Measurements from ENCODE around the gene PON1.

Gene PON1

DNA sequence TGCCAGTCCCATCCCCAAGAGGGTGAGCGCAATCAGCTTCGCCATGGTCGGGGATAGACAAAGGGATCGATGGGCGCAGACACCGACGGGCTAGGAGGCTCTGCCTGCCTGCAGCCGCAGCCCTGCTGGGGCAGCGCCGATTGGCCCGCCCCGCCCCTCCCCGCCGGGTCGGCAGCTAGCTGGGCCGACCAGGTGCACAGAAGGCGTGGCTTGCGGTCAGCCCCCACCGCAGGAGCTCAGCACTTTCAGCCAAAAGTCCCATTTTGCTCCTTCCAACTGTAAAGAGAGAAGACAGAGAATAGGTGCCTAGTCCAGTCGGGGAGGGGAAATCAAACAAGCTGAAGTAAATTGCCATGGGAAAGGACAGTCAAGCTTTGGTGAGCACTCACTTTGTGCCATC, at the start of gene PON1:
Gene PON1 (minus strand): TSS at position 102 of the 400 bp plus-strand sequence. CDS start 57 bp downstream, at position 45.
- no peak for DNase-seq

- no peak for DNase-seq
These were observed 49.0 kb upstream of the PON1 start for GRCh38 chr7:95373323-95373722.

GRCh38 chr7:95368235-95368634, 43.9 kb upstream of the PON1 start:
- DNase-seq: no peak

DNA sequence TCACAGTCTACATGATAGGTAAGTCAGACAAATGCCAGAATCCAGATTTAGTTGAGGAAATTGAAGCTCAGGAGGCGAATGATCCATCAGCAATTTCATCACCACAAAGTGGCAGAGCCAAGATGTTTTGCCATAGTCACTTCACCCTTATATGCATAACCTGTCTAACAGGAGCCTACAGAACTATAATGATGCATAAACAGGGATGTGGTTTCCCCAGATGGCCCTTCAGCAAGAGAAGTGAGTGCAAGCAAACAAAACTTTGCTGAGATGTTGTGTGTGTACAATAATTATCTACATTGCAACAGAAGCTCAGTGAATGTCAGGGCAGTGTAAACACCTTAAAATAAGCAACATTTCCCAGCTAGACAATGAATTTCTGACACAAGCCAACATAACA, 43.3 kb upstream of the PON1 start:
- DNase-seq: no peak

GRCh38 chr7:95365151-95365550, 40.8 kb upstream of the PON1 start:
- no peak for DNase-seq

DNA sequence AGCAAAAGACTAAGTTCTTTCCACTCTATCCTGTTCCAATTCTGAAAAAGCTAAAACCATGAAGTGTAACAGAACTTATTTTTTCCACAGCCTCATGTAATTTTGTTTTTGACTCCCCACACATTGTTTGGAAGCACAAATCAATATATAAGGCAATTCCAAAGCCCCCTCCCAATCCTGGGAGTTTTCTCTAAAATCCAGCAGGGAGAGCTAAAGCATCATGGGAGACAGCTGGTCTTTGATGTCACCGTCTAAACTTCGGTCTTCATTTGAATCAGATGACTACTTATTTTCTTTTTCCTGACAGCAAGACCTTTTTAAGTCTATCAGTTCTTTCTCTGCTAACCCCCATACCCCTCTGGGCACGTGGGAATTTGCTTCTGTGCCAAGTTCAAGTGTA, 33.3 kb upstream of the PON1 start:
- DNase-seq: no peak

DNA sequence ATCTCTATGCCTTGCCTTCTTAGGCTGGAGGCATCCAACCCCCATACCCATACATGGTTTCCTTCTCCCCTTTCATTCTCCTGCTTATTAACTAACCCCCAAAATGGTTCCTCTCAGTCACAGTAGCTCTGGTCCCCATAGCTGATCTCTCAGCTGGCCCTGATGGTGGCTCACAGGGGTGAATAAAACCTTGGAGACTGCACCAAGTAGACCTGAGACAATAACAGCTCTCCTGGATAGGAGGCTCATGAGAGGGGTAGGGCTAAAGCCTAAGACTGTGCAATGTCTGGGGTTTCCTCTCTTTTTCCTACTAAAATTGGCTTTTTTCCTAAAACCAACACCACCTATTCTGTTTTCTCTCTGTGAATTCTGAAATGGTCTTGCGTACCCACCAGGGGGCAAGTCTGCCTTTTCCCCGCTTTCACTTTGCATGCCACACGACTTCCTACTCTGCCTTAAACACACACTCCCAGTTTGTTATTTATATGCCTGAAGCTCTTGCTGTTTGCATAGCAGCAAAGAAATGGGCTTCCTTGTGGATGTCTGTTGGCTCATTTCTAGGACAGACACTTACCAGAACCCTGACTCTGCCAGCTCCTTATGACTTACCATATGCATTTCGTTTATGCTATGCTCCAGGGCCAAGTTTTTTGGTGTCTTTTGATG, 18.4 kb upstream of the PON1 start:
- no peak for DNase-seq

DNA sequence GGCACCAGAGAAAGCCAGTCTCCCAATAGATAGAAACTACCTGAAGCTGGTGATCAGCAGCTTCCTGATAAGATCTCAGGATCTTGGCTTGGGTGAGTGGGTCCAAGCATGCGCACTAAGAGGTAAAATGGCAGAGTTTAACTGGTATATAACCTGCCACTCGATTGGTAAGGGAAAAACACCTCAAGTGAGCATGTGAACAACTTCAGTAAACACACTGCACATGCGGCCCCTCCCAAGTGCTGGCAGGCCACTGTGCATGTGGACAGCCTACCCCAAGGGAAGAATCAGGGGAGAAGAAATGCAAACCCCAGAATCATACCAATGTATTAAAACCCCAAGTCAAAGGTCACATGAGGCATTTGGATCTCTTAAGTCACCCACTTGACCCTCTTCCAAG, 17.7 kb upstream of the PON1 start:
- DNase-seq: no peak

- DNase-seq: no peak
These were observed 16.2 kb upstream of the PON1 start for GRCh38 chr7:95340491-95340890.

DNA sequence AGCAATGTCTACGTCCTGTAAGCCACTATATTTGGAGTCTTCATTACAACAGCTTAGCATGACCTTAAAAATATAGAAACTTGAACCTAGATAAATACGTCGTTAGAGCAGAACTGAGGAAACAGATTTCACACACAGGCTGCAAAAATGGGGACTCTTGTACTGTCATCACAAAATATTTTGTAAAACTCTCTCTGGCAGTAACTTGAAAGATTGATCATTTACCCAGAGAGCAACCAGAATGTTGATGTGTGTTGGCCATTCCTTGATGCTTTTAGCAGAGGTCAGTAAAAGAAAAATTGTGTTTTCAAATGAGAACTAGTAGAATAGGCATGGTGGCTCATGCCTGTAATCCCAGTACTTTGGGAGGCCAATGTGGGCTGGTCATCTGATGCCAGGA, 14.5 kb upstream of the PON1 start:
- no peak for DNase-seq

DNA sequence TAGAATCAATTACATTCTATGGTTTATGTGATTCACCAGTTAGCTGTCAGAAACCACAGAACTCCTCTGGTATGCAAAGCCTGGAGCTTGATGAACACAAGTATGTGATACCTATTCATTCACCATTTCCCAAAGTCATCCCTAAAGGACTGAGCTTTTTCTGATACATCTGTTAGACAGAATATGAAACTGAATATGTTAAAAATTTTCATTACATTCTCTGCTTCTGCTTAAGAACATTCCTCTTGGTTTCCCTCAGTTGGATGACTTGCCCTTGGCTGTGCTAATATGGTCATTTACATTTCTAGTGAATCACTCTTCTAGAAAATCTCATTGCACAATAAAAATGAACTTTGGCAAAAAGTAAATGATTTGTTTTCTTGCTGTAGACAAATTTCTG, 10.8 kb upstream of the PON1 start:
- no peak for DNase-seq

- DNase-seq: no peak
These were observed 10.1 kb upstream of the PON1 start for GRCh38 chr7:95334447-95334846.

DNA sequence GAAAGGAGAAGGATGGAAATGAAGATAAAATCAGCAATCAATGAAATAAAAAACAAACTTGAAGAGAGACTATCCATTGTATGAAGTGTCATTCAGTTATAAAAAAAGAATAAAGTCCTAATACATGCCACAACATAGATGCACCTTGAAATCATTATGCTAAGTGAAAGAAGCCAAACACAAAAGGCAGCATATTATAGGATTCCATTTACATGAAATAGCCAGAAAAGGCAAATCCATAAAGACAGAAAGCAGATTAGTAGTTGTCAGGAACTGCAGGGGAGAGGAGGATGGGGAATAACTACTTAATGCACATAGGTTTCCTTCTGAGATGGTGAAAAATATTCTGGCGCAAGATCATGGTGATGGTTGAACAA, 6.6 kb upstream of the PON1 start:
- no peak for DNase-seq

DNA sequence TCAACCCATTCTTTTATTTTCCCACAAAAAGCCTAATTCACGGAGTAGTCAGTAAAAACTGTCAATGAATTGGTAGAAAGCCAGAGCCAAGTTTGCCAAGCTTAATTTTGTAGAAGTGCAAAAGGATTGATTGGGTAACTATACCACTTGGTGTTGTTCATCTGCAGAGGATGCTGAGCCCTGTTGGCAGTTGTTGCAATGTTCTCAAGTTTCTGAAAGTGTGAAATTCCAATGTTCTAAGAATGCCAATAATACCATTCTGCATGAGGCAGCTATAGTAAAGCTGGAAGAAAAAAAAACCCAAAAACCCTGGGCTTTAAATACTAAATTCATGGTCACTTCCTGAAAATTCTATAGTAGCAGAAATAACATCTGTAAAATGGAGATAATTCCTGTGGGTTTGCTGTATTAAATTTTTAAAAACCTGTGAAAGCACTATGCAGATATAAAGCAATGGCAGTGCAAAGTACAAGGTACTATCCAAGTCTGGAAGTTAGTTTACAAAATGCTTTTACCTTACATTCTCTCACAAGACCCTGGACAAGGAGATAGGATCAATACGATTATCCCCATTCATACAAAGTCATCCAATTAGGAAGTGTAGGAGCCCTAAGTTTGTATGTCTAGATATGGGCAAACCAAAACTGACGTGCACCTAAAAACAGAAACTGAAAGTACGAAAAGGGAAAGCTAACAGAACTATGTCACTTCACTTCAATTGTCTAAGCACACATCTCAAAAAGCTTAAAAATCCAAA, 6.0 kb upstream of the PON1 start:
- DNase-seq: no peak

DNA sequence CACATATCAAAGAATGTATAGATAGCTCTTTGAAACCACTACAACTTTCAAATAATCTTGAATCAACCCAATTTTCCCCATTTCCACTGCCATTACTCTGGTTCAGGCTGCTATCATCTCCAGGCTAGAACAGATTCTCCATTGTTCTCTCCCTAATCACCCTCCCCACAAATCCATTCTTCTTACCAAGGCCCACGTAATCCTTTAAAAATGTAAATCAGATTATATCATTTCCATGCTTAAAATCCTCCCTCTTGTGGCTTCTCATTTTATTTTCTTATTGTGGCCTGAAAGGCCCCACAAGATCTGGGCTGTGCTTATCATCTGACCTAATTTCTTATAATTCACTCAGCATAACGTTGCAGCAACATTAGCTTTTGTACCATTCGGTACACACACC, 3.0 kb upstream of the PON1 start:
- no peak for DNase-seq

GRCh38 chr7:95323410-95324129, 762 bp downstream of the PON1 start:
- DNase-seq: no peak

- peak; percentile 47 for DNase-seq
These were observed 1.5 kb downstream of the PON1 start for GRCh38 chr7:95322854-95323253.

DNA sequence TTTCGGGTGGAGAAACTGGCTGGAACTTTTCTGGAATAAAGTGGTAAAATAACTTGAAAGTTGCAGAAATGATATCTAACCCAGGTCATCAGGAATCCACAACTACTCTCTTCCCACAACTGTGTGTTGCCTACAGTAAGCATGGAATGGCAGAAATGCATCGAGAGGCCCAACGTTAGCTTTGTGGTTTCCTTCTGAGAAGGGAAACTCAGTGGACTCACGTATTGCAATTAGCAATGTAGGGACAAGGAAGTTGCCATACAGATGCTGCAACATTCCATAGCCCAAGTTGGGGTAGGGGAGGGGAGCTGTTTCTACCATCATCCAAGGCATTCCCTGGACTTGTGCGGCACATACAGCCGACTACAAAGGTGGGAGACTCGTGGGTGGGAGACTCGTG, 1.9 kb downstream of the PON1 start:
- no peak for DNase-seq

GRCh38 chr7:95321720-95322119, 2.6 kb downstream of the PON1 start:
- no peak for DNase-seq

- DNase-seq: no peak
These were observed 3.7 kb downstream of the PON1 start for GRCh38 chr7:95320651-95321050.

DNA sequence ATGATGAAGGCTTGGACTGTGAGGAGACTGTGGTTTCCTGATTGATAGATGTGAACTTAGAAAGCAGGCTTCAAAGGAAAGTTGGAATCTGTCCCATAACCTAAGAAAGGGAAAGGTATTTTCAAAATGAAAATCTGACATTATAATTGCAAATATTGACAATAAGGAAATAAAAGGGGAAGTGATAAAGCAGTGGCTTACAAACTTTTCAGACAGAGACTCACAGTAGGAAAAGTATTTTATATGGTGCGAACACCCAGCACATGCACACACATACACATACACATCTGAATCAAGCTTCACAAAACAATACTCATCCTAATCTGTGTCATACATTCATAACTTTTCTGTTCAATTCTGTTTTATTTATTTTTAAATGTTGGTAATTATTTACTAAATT, 4.8 kb downstream of the PON1 start:
- no peak for DNase-seq

- DNase-seq: no peak
These were observed 5.7 kb downstream of the PON1 start for GRCh38 chr7:95318501-95319100.

- DNase-seq: no peak
These were observed 6.4 kb downstream of the PON1 start for GRCh38 chr7:95317966-95318365.

GRCh38 chr7:95317546-95317945, 6.8 kb downstream of the PON1 start:
- DNase-seq: no peak

All from T1000 (cell line).